GOT3 (cell line): ENCODE measurements around the gene PNMA8A.

Source experiments
- DNase-seq: peaks from one replicate; lab custom pipeline; 2025; ENCODE audit warnings: mixed read lengths; lab: John Stamatoyannopoulos, UW

The PNMA8A gene

GRCh38 chr19:46491975-46492682 lies 20.8 kb upstream of the PNMA8A start:
- no peak for DNase-seq

- no peak for DNase-seq
Observed at GRCh38 chr19:46490774-46491173, 19.4 kb upstream of the PNMA8A start.

GRCh38 chr19:46489445-46490272 lies 18.3 kb upstream of the PNMA8A start:
- no peak for DNase-seq

- DNase-seq: no peak
Observed at GRCh38 chr19:46488551-46488950, 17.2 kb upstream of the PNMA8A start.

GRCh38 chr19:46487802-46488445 lies 16.6 kb upstream of the PNMA8A start:
- peak; percentile 37 for DNase-seq

GRCh38 chr19:46487178-46487801 lies 15.9 kb upstream of the PNMA8A start:
- no peak for DNase-seq

GRCh38 chr19:46486358-46486757 lies 15.0 kb upstream of the PNMA8A start:
- no peak for DNase-seq

GRCh38 chr19:46484656-46485055 lies 13.3 kb upstream of the PNMA8A start:
- no peak for DNase-seq

GRCh38 chr19:46482631-46483030 lies 11.3 kb upstream of the PNMA8A start:
- no peak for DNase-seq

GRCh38 chr19:46481947-46482346 lies 10.6 kb upstream of the PNMA8A start:
- DNase-seq: no peak

- no peak for DNase-seq
Observed at GRCh38 chr19:46481223-46481848, 10.0 kb upstream of the PNMA8A start.

GRCh38 chr19:46480415-46480814 lies 9.1 kb upstream of the PNMA8A start:
- no peak for DNase-seq

GRCh38 chr19:46478356-46478986 lies 7.1 kb upstream of the PNMA8A start:
- DNase-seq: no peak

- DNase-seq: no peak
Observed at GRCh38 chr19:46475986-46476385, 4.6 kb upstream of the PNMA8A start.

GRCh38 chr19:46474211-46474610 lies 2.8 kb upstream of the PNMA8A start:
- DNase-seq: no peak

- no peak for DNase-seq
Observed at GRCh38 chr19:46472592-46472991, 1.2 kb upstream of the PNMA8A start.

GRCh38 chr19:46471811-46472543 lies 614 bp upstream of the PNMA8A start:
- DNase-seq: no peak

- no peak for DNase-seq
Observed at GRCh38 chr19:46470376-46470775, 987 bp downstream of the PNMA8A start.

GRCh38 chr19:46469541-46470185 lies 1.7 kb downstream of the PNMA8A start:
- no peak for DNase-seq

- DNase-seq: no peak
Observed at GRCh38 chr19:46466536-46467196, 4.7 kb downstream of the PNMA8A start.
